ENCODE measurements around the gene DNMT3L. TPM values are rescaled to one million over a fixed set of nuclear protein-coding genes. Genes with fewer than 3 reads are reported as not detected.
"Not testable (repeated sequence)": the region's sequence is repeated elsewhere in the genome, so short reads cannot be mapped to it uniquely, and the experiment has no call there.

The DNMT3L gene
- total RNA-seq, 1 donor from 2014 or later = not detected

- peak; percentile 55 for DNase-seq
Observed at GRCh38 chr21:44294391-44295162, 32.9 kb upstream of the DNMT3L start.

DNA sequence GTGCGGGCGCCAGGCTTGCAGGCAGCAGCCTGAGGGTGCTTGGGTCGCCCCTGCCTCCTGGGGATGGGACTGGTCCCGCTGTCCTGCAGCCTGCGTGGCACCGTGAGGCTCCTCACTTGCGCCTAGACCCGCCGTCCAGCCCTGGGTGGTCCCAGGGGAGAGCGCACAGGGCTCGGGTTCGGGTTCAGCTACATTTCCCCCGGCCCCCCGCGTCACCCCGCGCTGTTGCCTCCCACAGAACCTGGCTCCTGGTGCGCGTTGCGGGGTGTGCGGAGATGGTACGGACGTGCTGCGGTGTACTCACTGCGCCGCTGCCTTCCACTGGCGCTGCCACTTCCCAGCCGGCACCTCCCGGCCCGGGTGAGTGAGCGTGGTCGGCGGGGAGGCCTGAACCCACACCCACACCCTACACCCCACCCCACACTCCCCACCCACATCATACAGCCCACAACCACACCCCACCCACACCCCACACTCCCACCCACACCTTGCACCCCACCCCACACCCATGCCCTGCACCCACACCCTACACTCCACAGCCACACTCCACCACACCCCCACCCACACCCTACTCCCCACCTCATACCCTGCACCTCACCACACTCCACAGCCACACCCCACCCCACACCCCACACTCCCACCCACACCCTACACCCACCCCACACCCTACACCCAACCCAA is 32.0 kb upstream of the DNMT3L start:
- no peak for DNase-seq

GRCh38 chr21:44292812-44293195 is 31.1 kb upstream of the DNMT3L start:
- no peak for DNase-seq

DNA sequence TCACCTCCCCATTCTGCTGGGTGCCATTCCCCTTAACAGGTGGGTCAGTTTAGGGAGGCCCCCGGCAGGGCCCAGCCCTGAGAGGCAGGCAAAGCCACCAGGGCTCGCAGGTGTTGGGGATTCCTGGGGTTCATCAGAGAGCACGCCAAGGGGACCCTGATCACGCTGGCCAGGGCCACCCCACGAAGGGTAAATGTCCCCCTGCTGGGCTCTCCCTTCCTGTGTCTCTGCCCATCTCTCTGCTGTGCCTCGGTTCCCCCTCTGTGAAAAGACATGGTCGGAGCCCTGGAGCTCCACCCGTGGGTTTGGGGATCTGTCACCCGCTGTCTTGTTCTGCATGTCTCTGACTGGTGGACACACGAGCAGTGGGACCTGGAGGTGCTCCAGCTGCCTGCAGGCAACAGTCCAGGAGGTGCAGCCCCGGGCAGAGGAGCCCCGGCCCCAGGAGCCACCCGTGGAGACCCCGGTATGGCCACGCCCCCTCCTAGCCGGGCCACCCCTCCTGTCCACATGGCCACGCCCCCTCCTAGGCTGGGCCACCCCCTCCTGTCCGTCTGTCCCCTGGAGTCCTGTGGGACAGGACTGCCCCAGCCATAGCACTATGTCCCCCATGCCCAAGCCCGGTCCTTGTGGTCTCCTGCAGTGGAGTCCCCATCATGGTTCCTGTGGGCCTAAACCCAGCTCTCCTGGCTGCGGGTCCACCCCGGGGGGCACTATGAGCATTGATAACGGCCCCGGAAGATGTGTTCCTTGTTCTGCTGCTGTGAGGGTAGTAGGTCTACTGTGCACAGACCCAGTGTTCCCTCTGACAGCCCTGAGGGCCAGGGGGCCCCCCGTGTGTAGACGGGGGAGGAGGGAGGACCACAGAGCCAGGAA is 30.5 kb upstream of the DNMT3L start:
- DNase-seq = no peak

DNA sequence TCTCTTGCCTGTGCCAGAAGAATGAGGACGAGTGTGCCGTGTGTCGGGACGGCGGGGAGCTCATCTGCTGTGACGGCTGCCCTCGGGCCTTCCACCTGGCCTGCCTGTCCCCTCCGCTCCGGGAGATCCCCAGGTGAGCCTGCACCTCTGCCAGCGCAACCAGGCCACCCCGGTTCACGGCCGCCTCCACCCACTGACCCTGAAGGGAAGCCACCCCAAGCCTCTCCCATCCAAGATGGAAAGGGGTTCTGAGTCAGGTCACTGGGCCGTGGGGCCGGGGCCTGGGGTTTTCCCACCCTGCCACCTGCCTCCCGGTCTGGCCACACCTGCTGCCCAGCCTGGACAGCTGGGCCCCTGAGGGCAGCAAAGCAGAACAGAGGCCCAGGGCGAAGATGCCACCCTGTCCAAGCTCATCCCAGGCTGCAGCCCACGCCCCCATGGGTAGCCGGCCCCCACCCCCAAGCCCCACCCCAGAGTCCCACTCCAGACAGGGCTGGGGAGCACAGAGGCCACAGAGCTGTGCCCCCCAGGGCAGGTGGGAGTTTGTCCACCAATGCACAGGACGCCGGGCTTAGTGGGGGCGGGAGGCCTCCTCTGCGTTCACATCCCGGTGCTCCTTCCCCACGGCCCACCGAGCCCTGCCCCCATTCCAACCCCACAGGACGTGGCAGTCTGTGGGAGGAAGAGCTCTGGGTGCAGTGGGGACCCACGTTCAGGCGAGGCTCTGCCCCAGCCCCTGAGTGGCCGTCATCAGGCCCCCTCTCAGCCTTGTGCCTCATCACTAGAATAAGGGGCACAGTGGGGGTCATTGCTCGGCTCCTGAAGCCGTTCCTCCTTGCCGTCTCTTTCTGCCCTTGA is 29.6 kb upstream of the DNMT3L start:
- DNase-seq = no peak

DNA sequence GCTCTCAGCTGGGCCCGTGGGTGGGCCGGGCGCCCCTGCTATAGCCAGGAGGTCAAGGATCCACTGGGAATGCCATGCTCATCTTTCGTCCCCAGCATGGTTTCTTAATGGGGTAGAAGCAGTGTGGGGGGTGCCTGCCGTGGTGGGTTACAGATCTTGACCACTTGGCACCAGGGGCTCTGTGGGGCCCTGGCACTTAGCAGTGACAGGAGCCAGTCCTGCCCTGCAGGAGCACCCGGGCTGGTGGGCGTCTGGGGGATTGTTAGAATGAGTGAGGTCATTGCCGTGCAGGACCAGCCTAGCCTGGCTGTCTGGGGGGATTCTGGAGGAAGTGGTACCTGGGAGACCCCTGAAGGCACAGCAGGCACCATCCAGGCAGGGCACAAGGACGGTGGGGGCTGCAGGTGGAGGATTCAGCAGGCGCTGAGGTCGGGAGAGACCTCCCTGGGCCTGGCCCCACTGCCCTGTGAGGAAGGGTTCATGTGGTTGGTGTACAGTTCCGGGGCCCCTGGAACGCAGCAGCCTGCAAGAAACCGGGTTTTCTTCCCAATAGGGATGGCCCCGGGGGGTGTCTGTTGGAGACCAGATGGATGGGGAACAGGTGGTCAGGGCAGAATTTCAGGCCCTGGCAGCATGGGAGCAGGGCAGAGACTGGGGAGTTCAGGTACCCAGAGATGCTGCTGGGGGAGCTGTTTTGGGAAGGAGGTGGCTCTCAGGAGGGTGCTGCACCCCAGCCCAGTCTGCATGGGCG is 28.8 kb upstream of the DNMT3L start:
- DNase-seq = no peak

DNA sequence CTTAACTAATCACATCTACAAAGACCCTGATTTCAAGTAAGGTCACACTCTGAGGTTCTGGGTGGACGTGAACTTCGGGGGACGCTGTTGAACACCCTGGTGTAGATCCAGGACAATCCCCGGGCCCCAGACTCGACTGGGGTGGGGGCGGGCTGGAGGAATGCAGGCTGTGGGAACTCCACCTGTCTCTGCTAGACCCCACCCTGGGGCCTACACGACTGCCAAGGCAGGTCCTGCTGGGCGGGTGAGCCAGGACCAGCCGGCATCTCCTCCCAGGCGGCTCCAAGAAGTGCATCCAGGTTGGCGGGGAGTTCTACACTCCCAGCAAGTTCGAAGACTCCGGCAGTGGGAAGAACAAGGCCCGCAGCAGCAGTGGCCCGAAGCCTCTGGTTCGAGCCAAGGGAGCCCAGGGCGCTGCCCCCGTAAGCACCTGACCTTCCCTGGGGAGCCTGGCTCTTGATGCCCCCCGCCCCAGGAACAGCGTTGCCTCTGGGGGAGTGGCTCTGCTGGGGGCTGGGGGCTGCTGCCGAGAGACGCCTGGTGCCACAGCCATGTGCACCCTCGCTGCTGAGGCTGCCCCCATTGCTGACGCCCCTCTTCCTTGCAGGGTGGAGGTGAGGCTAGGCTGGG is 27.8 kb upstream of the DNMT3L start:
- no peak for DNase-seq

- DNase-seq = no peak
Observed at GRCh38 chr21:44288251-44289110, 26.8 kb upstream of the DNMT3L start.

GRCh38 chr21:44286716-44287632 is 25.3 kb upstream of the DNMT3L start:
- no peak for DNase-seq

- DNase-seq = no peak
Observed at GRCh38 chr21:44286086-44286715, 24.5 kb upstream of the DNMT3L start.

DNA sequence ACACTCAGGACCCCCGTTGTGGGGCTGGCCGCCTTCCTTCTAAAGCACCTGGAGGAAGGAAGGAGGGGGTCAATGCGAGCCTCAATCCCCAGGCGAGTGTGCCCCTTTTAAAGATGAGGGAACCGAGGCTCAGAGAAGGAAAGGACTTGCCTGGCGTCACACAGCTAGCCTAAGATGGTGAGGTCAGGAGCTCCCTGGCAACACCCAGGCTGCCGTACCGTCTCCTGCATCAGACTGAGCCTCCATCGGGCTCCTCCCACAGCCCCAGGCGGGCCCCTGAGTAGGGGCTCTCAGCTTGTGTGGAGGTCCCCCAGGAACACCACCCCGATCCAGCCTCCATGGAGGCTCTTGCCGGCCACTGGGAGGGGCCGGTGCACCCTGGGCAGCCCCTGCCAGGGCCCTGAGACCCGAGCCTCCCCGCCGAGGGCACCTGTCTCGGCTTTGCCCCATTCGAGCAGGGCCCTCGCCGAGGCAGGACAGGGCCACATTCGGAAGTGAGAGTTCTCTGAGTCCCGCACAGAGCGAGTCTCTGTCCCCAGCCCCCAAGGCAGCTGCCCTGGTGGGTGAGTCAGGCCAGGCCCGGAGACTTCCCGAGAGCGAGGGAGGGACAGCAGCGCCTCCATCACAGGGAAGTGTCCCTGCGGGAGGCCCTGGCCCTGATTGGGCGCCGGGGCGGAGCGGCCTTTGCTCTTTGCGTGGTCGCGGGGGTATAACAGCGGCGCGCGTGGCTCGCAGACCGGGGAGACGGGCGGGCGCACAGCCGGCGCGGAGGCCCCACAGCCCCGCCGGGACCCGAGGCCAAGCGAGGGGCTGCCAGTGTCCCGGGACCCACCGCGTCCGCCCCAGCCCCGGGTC is 23.7 kb upstream of the DNMT3L start, which contains the start of gene AIRE:
Gene AIRE, plus strand, starts transcription at position 739 of the 855 bp plus-strand sequence. CDS start 131 bp downstream, outside the sequence.
- DNase-seq = peak; percentile 28

DNA sequence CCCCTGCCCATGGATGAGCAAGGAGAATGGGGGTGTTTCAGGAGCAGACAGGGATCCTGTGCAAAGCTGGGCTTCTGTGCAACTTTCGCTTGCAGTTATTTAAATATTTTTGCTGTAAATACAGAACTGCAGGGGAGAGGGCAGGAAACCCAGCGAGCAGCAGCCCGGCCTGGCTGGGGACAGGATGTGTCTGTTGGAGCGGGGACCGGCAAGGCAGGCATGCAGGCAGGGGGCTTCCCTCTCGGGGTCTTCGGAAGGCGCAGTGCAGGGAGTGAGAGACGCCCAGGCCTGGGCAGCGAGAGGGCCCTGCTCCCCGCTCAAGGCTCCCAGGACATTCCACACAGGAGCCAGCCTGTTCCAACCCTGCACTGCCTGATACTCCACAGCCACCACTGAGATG is 22.3 kb upstream of the DNMT3L start:
- DNase-seq = no peak

GRCh38 chr21:44283211-44283785 is 21.6 kb upstream of the DNMT3L start:
- DNase-seq = not testable (repeated sequence)

- DNase-seq = no peak
Observed at GRCh38 chr21:44282370-44282769, 20.7 kb upstream of the DNMT3L start.

DNA sequence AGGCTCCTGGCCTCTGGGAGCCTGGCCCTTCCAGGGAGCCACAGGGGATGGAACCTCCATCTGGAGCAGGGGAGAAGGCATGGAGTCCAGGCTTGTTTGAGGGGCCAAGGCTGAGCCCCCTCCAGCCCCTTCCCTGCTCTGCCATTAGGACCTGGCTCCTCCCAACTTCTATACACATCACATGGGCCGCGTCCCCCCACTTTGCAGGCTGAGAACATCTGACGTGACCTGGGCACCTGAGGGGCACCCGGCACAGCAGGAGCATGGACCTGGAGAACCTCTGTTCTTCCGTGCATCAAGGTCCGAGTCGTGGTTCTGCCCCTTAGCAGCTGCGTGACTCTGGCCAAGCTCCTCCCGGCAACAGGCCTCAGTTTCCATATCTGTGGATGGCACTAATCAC is 20.1 kb upstream of the DNMT3L start:
- no peak for DNase-seq

All from tongue (tissue), 2 donors.